ENCODE data around the gene CHRNA1. TPM values are rescaled to one million over a fixed set of nuclear protein-coding genes. Genes with fewer than 3 reads are reported as not detected.

The CHRNA1 gene
- total RNA-seq, result 0.06 and 0.13 TPM in 2 replicates

DNA sequence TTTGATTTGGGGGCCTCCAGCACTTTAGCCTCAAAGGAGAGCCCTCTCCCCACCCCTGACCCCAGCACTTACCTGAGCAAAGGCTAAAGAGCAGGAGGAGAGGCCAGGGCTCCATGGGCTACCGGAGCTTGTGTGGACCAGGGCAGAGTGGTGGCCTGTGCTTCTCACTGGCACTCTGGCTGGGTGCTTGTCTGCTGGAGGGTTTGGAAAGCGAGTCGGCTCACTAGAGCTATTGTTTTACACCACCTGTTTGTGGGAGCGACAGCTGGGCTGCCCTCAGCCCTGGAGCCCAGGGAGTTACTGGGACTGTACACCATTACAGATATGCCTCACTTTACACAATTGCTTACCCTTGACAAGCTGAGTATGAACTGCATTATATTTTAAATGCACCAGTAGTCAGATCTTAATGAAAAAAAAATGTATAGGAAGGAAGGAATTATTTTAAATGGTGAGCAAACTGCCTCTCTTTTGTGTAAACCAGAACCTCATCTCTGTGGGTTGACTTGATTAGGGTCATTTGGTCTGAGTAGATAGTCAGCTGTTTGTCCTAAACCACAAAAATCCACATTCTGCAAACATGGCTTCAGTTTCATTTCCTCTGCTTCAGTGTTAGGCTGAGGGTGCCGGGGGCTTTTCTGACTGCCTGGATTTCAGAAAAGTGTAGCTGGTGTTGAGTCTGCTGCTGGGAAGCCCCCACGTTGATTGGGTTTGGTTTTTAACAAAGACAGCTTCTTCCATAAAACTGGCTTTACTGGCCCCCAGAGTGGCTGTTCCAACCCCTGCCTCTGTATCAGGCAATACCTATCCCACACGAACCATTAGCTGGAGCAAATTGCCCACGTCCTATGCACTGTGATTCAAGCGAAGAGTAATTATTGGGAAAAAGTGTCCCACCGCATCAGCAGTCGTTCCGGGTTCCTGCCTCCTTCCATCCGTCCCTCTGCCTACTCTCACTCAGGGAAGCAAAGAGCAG is at the start of gene CHRNA1:
Gene CHRNA1, minus strand, starts transcription at position 193 of the 976 bp plus-strand sequence. Its CDS starts 78 bp downstream, at position 115.

Other genes with a start within 250 kb of the CHRNA1 start
- 10.6 and 14.4 TPM in 2 replicates for gene WIPF1, start 166.7 kb downstream of the CHRNA1 start, total RNA-seq
- gene CHN1, start 240.9 kb upstream of the CHRNA1 start, total RNA-seq, result 3.6 and 4.4 TPM in 2 replicates